GM12891 (cell line): ENCODE data around the gene UBE2E1.

Source experiments
- DNase-seq: peaks from one replicate; pipeline ENCODE4 v3.0.0; 2011; ENCODE audit warnings: low spot score; ENCODE audit not compliant: insufficient read length
- FAIRE-seq: peaks from 2 replicates; lab custom pipeline; 2011; peaks lifted over from hg19 to GRCh38; lab: Jason Lieb, UNC
- PAX5 ChIP-seq: IDR thresholded peaks from 2 replicates; pipeline ENCODE4 v1.6.1; 2011; ENCODE audit warnings: low read length, moderate library complexity, mild to moderate bottlenecking; ENCODE audit not compliant: insufficient read depth, severe bottlenecking
- POLR2A ChIP-seq: IDR thresholded peaks from 2 replicates; pipeline ENCODE4 v1.6.1; 2011; ENCODE audit warnings: low read depth, low read length, control low read depth
- POLR2AphosphoS5 ChIP-seq: IDR thresholded peaks from 2 replicates; pipeline ENCODE4 v1.6.1; 2011; ENCODE audit warnings: low read depth, low read length, control low read depth
- POU2F2 ChIP-seq: IDR thresholded peaks from 2 replicates; pipeline ENCODE4 v1.6.1; 2011; ENCODE audit warnings: low read depth, mild to moderate bottlenecking, control low read depth, low read length, moderate library complexity
- SPI1 ChIP-seq: IDR thresholded peaks from 2 replicates; pipeline ENCODE4 v1.6.1; 2011; ENCODE audit warnings: low read depth, low read length, control low read depth
- TAF1 ChIP-seq: IDR thresholded peaks from 2 replicates; pipeline ENCODE4 v1.6.1; 2011; ENCODE audit warnings: low read depth, low read length, control low read depth

UBE2E1 gene

DNA sequence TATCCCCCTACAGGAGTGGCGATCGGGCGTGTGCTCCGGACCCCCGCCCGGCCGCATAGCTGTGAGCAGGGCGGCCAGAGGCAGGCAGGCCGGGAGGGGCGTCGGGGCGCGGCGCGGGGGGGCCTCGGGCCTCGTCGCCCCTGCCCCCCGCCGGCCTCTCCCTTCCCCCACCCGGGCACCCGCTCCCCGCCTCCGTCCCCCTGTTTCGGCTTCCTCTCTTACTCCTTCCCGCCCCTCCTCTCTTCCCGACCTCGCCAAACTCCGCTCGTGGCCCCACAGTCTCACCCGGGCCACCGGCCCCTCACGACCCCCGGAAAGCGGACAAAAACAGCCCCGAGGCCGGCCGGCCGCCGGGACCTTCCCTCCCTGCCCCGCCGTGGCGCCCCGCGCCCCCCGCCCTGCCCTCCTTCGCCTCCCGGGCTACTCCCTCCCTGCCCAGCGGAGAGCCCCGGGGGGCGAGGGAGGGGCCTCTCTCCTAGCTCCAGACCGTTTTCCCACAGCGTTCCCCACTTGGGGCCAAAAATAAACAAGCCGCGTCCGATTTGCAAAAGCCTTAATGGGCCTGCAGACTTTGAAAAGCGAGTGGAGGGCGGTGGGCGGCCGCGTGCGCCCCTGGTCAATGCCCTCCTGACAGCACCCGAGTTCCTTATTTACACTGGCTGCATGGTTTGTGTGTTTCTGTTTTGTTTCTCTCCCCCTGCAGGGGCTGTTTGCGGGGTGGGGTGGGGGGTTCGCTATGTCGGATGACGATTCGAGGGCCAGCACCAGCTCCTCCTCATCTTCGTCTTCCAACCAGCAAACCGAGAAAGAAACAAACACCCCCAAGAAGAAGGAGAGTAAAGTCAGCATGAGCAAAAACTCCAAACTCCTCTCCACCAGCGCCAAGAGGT is 1.0 kb downstream of the UBE2E1 start:
- FAIRE-seq (peak; percentile 90), DNase-seq (no peak)
- TF ChIP-seq SPI1, result peak; percentile 17; the same call in 1 of the 2 replicates
- no peak for TF ChIP-seq POU2F2
- TF ChIP-seq POLR2AphosphoS5, result no peak
- TF ChIP-seq PAX5, result no peak
- no peak for TF ChIP-seq TAF1

DNA sequence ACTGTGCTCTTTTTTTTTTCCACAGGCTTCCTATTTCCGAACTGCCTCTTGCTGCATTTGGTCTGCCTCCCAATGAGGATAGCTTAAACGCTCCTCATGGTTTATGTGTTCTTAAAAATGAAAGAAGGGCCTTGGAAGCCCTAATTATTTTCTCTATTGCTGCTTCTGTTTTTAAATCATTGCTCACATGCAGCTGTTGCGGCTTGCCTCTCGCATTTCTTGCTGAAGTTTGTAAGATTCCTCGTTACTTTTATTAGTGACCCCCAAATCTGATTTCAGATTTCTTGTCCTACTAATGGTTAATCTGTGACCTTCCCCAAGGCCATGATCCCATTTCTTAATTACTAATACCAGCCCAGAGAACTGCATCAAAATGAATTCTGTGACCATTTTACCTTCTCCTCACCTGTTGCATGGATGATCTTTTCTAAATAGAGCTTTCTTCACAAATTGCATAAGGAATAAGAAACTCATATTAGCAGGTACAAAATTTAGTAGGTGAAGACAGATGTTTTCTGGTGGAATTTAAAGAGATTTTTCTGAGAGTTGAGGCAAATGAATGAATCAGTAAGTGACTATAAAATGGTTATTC is 1.8 kb downstream of the UBE2E1 start:
- DNase-seq (no peak), FAIRE-seq (no peak)
- TF ChIP-seq TAF1 (no peak), PAX5 (no peak)

DNA sequence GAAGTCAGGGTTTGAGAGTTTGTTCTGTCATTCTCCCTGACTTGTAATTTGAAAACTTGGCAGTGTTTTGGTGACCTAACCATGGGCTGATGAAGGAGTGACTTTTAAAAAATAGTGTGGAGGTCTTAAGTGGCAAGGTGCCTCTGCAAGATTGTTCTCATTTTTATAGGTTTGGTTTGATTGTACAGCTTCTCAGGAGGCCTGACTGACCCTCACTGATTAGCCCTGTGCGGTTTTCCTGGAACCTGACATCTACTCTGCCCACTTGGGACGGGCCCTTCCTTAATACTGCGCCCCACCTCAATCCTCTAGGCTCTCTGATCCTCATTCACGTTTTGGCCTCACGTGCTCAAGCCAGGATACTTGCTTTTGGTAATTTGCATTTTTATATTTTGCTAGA is 2.8 kb downstream of the UBE2E1 start:
- no peak for TF ChIP-seq POLR2A
- no peak for TF ChIP-seq TAF1
- TF ChIP-seq PAX5, result no peak
- TF ChIP-seq POLR2AphosphoS5, result no peak
- TF ChIP-seq POU2F2, result no peak
- no peak for TF ChIP-seq SPI1
- FAIRE-seq, result peak; percentile 23
- DNase-seq, result no peak

DNA sequence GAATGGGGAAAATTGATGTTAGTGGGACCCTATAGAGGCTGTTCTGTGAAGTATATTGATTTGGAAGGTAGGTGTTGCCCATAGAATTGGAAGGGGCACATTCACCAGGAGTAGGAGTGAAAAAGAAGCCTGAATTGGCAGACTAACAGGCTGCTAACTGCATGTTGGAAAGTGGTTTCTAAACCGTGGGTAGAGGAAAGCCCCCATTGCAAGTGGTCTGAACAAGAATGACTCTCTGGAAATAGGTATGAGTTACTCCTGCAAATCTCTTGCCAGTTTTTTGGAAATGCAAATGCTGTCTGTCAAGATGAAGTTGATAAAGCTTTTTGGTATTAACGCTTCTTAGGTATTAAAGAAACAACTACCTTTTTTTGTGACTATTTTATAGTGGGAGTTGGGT is 3.5 kb downstream of the UBE2E1 start:
- FAIRE-seq (no peak), DNase-seq (no peak)
- TF ChIP-seq POLR2AphosphoS5, result no peak
- no peak for TF ChIP-seq PAX5
- TF ChIP-seq POLR2A, result no peak
- TF ChIP-seq TAF1, result no peak
- TF ChIP-seq SPI1, result no peak
- TF ChIP-seq POU2F2, result no peak

DNA sequence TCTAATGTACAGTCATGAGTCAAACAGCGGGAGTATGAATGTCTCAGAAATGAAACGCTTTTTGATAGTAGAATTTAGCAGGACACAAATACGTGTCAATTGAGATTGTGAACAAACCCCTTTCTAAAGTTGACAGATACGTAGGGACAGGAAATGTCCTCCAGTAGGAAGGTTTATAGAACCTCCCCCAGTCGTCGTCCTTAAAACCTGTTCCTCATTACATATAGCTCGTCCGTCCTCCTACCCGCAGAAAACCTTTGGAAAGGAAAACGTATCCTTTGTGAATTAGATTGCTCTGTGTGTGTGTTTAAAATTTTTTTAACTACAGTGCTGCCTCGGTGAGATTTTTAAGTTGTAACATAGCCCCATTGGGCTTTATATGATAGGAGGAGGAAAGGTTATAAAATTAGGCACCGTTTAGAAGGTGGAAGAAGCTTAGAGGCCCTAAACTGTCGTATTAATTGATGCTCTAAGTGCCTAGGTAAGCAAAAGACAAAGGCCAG is 4.1 kb downstream of the UBE2E1 start:
- FAIRE-seq, result peak; percentile 83
- no peak for DNase-seq
- TF ChIP-seq SPI1 (peak; percentile 42; the same call in 1 of the 2 replicates), POLR2A (no peak)

DNA sequence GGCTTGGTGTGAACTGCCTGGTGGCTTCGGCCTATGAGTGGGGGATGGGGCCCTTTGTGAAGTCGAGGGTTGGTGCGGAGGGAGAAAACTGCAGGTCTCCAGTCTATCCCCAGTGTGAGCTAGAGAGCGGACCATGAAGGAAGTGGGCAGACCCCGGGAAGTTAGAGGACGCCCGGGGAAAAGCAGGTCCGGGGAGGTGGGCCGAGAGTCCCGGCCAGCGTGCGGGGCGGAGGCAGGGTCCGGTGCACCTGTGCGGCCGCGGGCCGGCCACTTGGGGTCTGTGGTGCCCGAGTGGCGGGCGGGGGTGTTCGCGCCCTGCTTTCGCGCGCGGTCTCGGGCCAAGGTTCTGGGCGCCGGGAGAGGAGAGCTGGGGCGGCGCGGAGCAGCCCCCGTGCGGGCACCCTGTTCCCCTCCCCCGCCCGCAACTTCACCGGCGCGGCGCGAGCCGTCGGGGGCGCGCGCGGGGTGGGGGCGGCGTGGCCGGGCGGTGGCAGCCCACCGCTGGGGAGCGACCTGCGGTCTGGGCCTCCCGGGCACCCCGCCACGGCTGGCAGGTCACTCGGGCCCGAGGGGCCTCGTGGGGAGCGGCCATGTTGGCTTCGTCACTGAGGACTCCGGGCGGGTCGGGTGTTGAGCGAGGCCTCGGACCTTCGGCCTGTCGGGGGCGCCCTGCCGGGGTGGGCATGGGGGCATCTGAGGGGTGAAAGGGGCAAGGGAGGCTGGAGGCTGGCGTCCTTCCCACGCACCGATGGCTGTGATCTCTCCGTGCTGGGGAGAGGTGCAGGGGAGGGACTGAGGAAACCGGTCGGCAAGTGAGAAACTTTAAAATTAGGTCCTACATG is 4.8 kb downstream of the UBE2E1 start:
- peak; percentile 80 for FAIRE-seq
- peak; percentile 41 for DNase-seq
- no peak for TF ChIP-seq SPI1
- TF ChIP-seq PAX5, result peak; percentile 5
- TF ChIP-seq POLR2A, result no peak; the same call in 1 of the 2 replicates
- TF ChIP-seq TAF1, result peak; percentile 55; the same call in 1 of the 2 replicates
- no peak; the same call in 1 of the 2 replicates for TF ChIP-seq POU2F2
- no peak; the same call in 1 of the 2 replicates for TF ChIP-seq POLR2AphosphoS5

DNA sequence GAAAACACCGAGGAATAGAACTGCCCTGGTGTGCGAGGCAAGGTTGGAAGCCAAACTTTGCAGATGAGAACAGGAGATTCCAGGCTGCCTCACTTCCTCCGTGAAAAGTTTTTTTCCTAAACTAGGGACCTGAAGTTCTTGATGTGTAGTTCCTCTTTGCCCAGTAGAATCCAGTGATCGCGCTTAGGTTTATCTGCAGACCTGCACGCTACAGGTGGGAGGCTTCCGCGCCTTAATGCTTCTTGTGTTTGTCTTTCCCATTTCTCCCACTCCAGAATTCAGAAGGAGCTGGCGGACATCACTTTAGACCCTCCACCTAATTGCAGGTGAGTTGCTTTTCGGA is 5.4 kb downstream of the UBE2E1 start:
- no peak for TF ChIP-seq PAX5
- TF ChIP-seq SPI1, result 0 out of 2 replicates have a peak, but pooled peaks have one; percentile 22
- FAIRE-seq (no peak), DNase-seq (no peak)

DNA sequence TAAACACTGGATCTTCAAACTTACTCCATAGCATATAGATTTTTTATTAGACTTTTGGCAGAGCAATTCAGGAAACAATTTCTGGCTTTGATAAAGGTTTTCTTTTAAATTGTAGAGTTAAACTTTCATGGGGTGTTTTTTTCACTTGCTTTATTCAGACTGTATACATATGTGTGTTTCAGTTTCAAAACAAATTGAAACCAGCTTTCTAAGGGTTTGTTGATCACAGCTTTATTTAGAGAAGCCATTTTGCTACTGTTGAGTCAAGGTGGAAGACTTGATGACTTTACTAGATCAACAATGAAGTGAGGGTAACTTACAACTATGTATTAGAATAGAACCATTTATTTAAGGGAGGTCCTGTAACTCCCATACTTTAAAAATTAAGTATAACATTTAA is 6.2 kb downstream of the UBE2E1 start:
- DNase-seq, result no peak
- FAIRE-seq, result peak; percentile 68
- TF ChIP-seq PAX5 (no peak), SPI1 (no peak), POU2F2 (no peak), POLR2A (no peak), POLR2AphosphoS5 (no peak), TAF1 (no peak)

DNA sequence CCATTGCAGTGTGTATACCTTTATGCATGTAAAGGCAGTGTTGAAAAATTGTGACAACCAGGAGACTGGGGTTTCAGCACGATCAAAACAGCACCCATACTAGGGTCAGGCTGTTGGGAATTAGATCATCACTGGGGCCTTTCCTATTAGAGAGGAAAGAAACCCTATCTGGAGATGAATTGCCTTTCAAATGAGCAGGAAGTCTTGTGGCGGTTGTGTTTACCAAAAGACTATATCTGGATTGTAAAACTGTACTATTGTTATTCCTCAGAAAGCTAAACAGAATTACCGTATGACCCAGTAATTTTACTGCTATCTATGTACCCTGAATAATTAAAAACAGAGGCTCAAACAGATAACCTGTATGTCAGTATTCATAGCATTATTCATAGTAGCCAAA is 10.1 kb downstream of the UBE2E1 start:
- FAIRE-seq (no peak), DNase-seq (no peak)
- TF ChIP-seq POU2F2 (no peak), TAF1 (no peak), PAX5 (no peak), SPI1 (no peak), POLR2A (no peak), POLR2AphosphoS5 (no peak)
